CD4-positive, alpha-beta T cell treated with Interleukin-21 for 1 hour (primary cell): ENCODE results near the gene SLC49A3.
"Not testable (repeated sequence)": the region's sequence is repeated elsewhere in the genome, so short reads cannot be mapped to it uniquely, and the experiment has no call there.

Experiments
- DNase-seq: peaks from one replicate; pipeline ENCODE4 v3.0.0-alpha.2; 2020

Gene SLC49A3

DNA sequence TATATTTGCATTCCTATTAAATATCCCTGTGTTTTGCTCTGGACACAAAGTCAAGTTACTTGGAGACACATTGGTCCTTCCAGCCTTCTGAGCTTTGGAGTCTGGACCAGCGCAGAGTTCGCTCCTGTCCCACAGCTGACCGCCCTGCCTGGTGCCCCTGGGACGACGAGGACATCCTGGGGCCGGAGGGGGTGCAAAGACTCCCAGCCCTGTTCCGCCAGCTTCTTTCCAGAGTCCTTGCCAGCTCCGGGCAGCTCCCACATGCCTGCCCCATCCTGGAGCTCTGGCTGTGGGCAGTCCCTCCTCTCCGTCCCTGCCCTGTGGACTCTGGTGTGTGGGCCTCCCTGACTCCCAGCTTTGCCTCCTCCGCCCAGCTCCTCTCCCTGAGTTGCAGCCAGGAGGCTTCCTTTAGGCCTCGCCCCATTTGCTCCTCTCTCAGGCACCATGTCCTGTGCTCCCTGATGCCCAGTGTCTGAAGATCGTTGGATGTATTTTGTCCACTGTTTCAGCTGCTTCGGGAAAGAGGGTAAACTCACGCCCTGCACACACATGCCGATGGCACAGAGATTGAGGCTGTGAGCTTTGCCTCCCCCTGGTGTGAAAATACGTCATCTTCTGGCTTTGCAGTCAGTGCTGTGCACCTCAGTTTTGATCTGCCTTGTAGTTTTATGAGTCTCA lies 11.8 kb upstream of the SLC49A3 start:
- DNase-seq, result no peak

GRCh38 chr4:699816-700580 lies 11.0 kb upstream of the SLC49A3 start:
- no peak for DNase-seq

DNA sequence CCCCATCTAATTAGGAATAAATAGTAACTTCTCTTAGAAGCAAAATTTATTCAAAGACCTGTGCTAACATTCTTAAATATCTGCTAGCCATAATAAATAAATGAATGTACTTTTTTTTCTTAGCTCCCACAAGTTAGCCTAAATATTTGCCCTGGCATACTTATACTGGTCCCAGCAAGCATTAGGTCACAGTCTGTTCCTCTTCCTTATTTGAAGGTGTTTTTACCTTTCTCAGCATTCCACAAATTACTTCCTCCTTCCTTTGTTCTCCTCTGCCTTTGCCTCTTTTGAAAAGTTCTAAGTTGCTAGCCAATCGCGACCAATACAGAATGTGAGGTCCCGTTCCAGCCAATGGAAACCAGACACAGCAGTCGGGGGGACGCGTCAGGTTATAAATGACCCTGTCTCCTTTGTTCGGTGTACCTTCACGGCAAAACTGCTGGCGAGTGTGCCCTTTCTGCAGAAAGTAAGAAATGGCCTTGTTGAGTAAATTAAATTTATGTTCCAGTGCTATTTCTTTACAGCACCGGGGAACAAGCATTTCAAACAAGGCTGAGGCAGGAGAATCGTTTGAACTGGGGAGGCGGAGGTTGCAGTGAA lies 5.5 kb upstream of the SLC49A3 start:
- not testable (repeated sequence) for DNase-seq

DNA sequence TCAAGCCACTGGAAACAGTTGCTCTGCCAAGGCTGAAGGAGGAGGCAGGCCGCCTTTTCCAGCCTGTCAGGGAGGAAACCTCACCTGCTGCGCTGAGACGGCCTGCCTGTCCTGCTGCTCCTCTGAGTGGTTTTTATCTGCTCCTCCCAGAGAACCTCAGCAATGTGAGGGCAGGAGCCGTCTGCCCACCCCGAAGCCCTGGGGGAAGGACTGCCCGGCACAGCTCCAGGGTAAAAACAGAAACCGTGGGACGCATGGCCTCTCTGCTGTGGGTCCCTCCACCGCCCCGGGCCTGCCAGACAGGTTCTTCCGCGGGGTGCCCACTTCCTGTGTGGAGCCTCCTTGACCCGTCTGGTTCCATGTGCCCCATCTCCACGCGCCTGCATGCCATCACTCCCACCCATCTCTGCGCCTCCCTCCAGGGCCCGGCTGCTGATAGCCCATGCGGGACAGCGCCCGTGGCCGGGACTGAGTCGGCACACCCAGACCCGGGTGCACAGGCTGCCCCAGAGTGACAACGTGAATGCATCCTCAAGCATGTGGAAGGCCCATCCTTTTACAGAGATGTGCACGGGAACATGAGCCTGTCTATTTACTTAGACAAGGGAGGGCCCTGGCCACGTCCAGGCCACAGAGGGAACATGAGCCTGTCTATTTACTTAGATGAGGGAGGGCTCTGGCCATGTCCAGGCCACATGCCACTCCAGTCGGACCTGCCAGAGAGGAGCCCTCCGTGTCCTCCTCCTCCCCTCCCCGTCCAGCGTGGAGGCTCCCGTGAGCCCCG lies 4.0 kb upstream of the SLC49A3 start:
- no peak for DNase-seq

GRCh38 chr4:689723-690122 lies 772 bp upstream of the SLC49A3 start:
- DNase-seq, result no peak

GRCh38 chr4:687971-688853 lies 739 bp downstream of the SLC49A3 start:
- no peak for DNase-seq

DNA sequence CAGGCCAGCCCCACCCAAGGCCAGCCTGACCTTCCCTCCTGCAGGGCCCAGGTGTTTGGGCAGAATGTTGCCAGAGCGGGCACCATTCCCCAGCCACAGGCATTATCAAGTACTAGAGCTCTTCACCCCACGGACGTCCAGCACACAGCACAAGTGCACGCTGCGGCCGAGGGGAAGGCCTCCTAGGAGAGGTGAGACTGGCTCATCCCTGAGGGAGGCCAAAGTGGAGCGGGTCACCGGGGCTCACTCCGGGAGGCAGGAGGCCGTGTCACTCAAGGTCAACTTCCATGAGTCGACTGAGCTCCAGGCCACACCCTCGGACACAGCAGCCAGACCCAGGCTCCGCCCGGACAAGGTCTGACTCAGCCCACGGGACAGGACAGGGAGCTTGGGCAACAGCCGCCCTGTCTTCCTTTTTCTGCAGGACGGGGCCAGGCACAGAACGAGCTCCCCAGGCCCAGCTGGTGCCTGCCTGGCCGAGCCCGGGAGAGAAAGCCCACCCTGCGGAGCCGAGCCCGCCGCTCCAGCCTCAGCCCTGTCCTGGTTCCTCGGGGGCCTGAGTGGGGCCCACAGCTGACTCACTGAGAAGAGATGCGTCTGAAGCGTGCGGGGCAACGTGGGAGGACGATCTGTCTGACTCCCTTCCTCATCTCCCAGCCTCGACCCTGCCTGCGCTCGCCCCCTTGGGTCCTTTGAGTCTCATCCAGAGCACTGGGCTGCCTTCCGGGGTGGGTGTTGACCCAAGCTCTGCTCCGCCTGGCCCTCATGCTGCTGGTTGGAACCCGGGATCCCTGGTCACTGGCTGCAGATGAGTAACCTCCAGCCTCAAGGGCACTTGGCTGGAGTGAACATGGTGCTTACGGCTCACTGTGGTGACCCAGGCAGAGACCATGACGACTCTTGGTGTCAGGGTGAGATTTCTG lies 1.6 kb downstream of the SLC49A3 start:
- no peak for DNase-seq

DNA sequence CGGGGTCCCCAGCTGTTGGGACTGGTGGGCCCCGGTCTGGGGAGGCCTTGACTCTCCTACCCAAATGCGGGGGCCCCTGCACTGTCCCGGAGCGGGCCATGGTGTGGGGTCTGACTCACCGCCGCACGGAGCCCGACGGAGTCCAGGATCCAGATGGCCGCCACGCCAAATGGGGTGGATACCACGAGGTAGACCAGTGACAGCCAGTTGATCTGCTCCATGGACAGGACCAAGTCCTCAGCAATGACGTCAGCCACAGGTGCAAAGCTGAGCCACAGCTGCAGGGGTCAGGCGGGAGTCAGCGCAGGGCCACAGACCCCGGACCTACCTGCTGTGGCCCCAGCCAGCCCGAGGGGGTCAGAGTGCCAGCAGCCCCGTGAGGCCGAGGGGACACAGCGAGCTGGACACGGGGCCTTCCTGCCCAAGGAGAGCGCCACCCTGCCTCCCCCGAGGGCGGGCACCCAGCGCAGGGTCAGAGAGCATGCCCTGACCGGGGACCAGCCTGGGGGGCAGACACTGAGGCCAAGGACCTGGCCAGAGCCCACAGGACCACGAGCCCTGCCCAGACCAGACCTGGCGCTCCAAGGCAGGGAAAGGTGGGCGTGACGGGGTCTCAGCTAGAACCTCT lies 2.4 kb downstream of the SLC49A3 start:
- DNase-seq, result no peak

DNA sequence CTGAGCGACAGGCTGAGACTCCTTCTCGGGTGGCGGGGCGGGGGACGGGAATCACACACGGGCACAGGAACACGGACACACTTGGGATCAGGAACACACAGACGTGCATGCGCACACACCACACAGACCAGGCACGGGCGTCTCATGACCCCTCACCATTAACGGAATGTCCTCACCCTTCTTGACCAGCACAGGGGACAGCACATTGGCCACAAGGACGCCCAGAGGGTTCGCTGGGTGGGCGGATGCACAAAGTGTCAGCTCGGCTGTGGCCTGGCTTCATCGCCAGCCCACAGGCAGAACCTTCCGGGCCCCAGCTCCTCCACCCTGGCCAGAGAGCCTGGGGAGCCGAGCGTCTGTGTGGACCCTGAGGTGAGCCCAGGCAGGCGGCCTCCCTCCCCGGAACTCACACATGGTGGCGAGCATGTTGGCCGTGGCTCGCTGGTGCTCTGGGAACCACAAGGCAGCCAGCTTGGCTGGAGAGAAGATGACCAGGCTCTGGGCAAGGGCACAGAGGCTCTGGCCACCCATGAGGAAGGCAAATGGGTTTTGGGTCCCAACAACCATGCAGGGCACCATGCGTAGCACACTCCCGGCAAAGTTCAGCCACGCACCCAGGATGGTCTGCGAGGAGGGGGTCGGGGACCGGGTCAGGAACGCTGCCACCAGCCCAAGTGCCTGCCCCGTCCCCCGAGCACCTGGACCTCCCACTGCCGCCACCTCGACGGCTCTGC lies 3.1 kb downstream of the SLC49A3 start:
- no peak for DNase-seq

DNA sequence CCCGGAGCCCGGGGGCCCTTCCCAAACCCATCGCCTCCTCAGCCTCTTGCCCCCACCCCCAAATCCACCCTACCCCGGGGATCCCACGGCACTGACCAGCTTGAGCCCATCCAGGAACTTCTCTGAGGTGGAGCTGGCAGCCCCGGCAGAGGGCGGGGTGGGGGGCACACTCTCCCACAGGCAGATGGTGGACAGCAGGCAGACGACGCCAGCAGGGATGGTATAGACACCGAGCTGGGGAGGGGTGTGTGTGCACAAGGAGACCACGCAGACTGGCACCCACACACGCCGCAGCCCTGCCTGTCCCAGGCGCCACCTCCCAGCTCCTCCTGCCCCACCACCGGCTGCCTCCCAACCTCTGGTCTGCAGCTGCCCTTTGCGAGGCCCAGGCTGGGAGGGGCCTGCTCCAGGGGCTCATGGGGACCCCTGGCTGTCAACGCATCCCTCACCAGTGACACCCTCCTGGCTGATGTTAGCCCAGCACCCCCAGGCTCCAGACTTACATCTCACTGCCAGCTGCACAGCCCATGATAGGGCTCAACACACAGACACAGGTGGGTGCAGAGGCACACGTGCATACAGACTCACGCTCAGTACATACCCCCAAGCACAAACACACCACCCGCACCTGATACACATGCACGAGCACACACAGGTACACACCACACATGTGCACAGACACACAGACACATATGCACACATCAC lies 4.2 kb downstream of the SLC49A3 start:
- DNase-seq, result no peak

DNA sequence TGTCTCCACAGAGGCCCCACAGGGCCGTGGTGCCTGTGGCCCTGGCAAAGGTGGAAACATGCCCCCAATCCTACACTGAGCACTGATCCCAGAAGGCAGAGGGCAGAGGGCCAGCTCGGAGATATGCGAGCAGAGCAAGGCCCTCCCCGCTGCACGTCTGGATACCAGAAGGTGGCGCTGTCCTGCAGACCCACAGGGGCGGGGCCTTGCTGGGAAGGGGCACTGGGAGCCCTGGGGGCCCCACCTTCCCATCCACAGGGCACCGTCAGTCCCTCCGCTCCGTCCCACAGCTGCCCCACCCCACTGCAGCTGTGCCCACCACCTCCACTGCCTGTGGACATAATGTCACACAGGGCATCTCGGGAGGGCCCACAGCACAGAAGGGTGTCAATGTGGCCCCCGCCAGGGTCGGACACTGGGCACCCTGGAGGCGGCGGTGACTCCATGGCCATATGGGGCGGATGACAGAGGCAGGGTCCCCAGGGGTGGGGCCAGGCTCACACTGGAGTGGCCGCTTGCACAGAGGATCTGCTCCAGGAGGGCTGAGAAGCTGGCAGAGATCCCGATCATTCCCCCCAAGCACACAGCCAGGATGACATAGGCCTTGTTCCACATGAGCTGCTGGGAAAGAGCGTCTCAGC lies 4.8 kb downstream of the SLC49A3 start:
- DNase-seq, result peak; percentile 32

DNA sequence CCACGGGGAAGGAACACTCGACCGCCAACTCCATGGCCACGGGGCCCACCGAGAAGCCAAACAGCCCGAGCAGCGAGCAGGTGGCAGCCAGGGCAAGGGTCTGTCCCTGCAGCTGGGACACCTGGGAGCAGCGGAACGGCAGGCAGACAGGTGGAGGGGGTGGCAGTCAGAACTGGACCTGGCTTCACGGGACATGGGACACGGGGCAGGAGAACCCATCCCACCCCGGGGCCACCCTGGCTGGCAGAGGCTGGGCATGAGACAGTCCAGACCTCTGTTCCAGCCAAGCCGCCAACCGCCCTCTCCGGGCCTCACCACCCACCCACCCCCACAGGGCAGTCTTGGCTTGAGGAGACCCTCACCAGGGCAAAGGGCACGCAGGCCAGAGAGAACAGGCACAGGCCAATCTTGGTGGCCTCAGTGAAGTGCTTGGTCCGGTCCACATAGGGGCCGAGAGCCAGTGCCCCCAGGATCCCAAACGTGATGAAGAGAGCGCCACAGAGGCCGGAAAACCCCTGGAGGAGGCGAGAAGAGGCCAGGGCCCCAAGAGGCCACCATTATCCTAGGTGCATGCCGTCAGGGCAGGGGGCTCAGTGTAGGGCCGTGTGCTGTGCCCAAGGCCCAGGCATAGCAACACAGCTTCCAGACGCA lies 5.6 kb downstream of the SLC49A3 start:
- no peak for DNase-seq

DNA sequence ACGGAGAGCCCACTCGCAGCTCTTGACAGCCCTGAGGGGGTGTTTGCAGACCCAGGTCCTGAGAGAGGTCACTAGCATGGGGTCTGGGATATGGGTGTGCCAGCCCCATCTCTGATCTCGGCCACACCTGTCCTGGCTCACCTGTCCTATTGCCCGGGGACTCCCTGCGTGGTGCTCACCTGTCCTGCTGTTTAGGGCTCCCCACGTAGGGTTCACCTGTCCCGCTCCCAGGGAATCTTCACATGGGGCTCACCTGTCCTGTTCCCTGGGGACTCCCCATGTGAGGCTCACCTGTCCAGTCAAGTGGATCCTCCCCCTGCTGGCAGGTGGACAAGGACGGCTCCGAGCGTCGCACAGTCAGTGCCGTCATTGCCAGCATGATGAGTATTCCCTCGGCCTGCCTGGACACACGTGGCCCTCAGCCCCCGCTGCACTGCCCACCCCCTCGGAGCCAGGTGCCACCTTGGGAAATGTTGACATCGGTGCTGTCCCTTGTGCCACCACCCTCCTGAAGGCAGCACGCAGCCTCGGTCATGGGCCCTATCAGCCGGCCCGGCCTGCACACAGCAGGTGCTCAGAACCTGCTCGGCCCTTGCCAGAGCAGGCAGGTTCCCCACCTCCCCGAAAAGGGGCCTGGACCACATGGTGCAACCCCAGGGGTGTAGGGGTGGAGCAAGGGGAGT lies 6.3 kb downstream of the SLC49A3 start:
- DNase-seq, result no peak

DNA sequence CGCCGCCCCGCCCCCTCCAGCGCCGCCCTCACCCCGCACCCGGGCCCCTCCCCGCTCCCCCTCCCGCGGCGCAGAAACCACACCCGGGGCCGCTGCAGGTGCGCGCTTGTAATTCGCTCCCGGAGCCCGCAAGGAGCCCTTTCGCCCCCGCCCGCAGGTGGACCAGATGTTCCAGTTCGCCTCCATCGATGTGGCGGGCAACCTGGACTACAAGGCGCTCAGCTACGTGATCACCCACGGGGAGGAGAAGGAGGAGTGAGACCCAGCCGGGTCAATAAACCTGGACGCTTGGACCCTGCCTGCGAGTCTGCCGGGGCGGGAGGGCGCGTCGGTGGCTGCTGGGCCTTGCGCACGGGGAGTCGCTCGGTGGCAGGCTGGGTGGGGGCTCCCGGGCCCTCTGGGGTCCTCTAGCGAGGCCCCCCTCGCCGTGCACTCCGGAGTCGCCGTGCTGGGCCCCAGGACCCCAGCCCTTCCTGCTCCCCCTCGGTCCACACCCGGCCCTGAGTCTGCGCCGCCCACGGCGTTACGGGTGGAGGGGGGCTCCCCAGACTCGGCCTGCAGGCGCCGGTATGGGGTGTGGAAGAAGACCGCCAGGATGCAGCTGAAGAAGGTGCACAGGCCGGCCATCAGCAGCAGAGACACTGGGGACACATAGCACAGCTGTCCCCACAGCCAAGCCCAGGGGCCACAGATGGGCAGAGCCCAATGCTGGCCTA lies 7.1 kb downstream of the SLC49A3 start:
- DNase-seq, result peak; percentile 69

DNA sequence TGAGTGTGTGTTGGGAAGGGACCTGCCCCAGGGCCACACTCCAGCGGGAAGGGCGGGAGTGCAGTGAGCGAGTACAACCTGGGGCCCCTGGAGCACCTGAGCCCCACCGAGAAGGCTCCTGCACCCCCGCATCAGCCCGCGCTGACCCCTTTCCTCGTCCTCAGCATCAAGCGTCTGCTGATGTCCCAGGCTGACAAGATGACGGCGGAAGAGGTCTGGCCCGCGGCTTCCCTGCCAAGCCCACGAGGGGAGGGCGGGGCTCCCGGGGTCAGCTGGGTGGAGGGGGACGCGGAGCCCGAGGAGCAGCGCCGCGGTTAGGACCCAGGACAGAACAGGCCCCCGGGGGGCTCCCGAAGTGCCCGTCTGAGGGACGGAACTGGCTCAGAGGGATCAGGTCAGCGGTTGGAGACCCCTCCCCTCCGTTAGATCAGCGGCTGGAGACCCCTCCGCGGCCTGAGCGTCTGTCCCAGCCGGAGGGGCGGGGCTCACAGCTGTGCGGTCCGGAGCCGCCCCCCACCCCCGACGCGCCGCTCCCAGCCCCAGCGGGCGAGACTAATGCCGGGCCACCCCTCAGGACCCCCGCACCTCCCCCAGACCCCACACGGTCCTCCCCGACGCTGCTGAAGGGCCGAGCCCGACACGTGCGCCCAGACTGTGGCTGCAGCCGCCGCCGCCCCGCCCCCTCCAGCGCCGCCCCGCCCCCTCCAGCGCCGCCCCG lies 7.9 kb downstream of the SLC49A3 start:
- DNase-seq, result peak; percentile 71

DNA sequence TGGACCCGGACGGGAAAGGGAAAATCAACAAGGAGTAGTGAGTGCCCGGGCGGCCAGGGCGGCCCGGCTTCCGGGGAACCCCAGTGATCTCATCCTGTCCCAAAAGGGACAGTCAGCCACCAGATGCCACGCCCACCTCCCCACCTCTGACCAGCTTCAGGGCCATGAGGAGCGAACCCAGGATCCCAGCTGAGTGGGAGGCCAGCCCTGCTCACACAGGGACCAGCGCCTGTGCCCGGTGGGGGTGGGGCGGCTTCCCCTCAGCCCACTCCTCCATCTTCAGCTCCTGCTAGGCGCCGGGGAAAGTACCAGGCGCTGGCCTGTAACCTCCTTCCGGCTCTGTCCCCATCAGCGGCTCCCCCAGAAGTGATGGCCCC lies 8.4 kb downstream of the SLC49A3 start:
- peak; percentile 48 for DNase-seq
